GM23338 (cell line): Measurements from ENCODE around the gene LPP.

Experiments
- CREB1 ChIP-seq: fragments of 250-450 bp; sonication (Bioruptor Pico); IDR thresholded peaks from 2 replicates; pipeline ENCODE4 v1.5.0; 2020; ENCODE audit warnings: low read depth, mild to moderate bottlenecking, moderate library complexity
- CTCF ChIP-seq, 2 experiments: fragments of 200-600 bp in 1 of 2; sonication (generic) in 1 of 2; conservative IDR thresholded peaks; 2 replicates each; pipeline versions ENCODE4 v1.5.1 to v1.6.1; 2016 to 2017; ENCODE audit warnings: antibody characterized with exemption in 2 of 2, low read depth in 2 of 2, mild to moderate bottlenecking in 2 of 2, moderate library complexity in 1 of 2
- ETS1 ChIP-seq: IDR thresholded peaks from 2 replicates; pipeline ENCODE4 v1.6.1; 2016; ENCODE audit warnings: antibody characterized with exemption
- EZH2 ChIP-seq: fragments of 200-600 bp; sonication (generic); IDR thresholded peaks from one replicate; pipeline ENCODE4 v1.8.0; 2017; ENCODE audit warnings: antibody characterized with exemption, mild to moderate bottlenecking, low read depth; ENCODE audit not compliant: unreplicated experiment
- EZH2phosphoT487 ChIP-seq: fragments of 200-600 bp; sonication (generic); IDR thresholded peaks from one replicate; pipeline ENCODE4 v1.8.1; 2018; ENCODE audit warnings: antibody characterized with exemption; ENCODE audit not compliant: unreplicated experiment
- JUNB ChIP-seq: IDR thresholded peaks from one replicate; pipeline ENCODE4 v1.6.1; 2016; ENCODE audit warnings: antibody characterized with exemption; ENCODE audit not compliant: unreplicated experiment
- NANOG ChIP-seq: IDR thresholded peaks from 2 replicates; pipeline ENCODE4 v1.6.1; 2016; ENCODE audit warnings: antibody characterized with exemption, borderline replicate concordance
- POLR2AphosphoS5 ChIP-seq: IDR thresholded peaks from 2 replicates; pipeline ENCODE4 v1.6.1; 2016; ENCODE audit warnings: antibody characterized with exemption, low read depth
- REST ChIP-seq: IDR thresholded peaks from one replicate; pipeline ENCODE4 v1.6.1; 2018; ENCODE audit warnings: antibody characterized with exemption; ENCODE audit not compliant: unreplicated experiment
- STAT1 ChIP-seq: IDR thresholded peaks from one replicate; pipeline ENCODE4 v1.6.1; 2016; ENCODE audit warnings: antibody characterized with exemption; ENCODE audit not compliant: unreplicated experiment
- ZNF114 ChIP-seq: fragments of 250-450 bp; sonication (Bioruptor Pico); IDR thresholded peaks from 2 replicates; pipeline ENCODE4 v1.5.0; 2020; ENCODE audit warnings: mild to moderate bottlenecking, moderate library complexity
- ZNF331 ChIP-seq: fragments of 250-450 bp; sonication (Bioruptor Pico); IDR thresholded peaks from 2 replicates; pipeline ENCODE4 v1.5.0; 2020; ENCODE audit warnings: low read depth, mild to moderate bottlenecking, moderate library complexity

DNA sequence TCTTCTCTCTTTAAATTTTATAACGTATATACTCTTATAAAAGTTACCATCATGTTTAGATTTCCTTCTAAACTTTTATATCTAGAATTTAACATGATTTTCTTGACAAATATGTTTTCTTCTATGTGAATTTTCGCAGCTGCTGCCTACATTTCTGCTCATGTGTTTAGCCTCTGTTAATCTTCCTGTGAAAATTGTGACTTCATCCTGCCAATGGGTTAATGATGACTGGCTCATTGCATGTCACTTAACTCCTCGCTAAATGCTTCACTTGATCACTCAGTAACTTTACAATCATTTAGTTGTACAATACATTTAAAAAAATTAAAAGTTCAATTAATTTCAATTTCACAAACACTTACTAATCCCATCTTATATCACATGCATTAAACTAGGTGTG is 178.1 kb downstream of the LPP start:
- no peak for TF ChIP-seq POLR2AphosphoS5
- no peak for TF ChIP-seq CTCF (conservative IDR thresholded peaks at IDR 0.05; ENCODE audit: low read depth in 2 of 2)
- TF ChIP-seq CREB1 = no peak
- TF ChIP-seq JUNB = no peak
- no peak for TF ChIP-seq REST
- TF ChIP-seq ETS1 = no peak
- no peak for TF ChIP-seq EZH2
- TF ChIP-seq EZH2phosphoT487 = no peak
- TF ChIP-seq ZNF331 (CRISPR knock-in tag) = no peak
- no peak for TF ChIP-seq ZNF114 (CRISPR knock-in tag)
- no peak for TF ChIP-seq NANOG
- no peak for TF ChIP-seq STAT1
